ENCODE data around the gene KLHL36.
"Not testable (repeated sequence)": the region's sequence is repeated elsewhere in the genome, so short reads cannot be mapped to it uniquely, and the experiment has no call there.

KLHL36 gene

GRCh38 chr16:84690088-84690819 is 41.9 kb downstream of the KLHL36 start:
- Histone ChIP-seq H3K27ac (ENCODE audit: low read length) (no peak overlapping the region), H3K9ac (ENCODE audit: low read length) (no peak overlapping the region), H3K4me1 (ENCODE audit: control insufficient read depth, low read depth, low read length) (peaks cover under 1% of the 10 kb centered on the region), H3K9me3 (ENCODE audit: control insufficient read depth, low read depth, low read length) (no peaks in the 10 kb centered on the region), H3K27me3 (ENCODE audit: control insufficient read depth, insufficient read depth, low read length) (peaks cover 1% of the 10 kb centered on the region), H3K4me3 (ENCODE audit: low read length) (no peak overlapping the region), H3K36me3 (ENCODE audit: control insufficient read depth, low read depth, low read length) (no peaks in the 10 kb centered on the region)

- H3K27ac ChIP-seq (ENCODE audit: low read length) = no peak overlapping the region
- H3K9me3 ChIP-seq (ENCODE audit: control insufficient read depth, low read depth, low read length) = no peaks in the 10 kb centered on the region
- no peaks in the 10 kb centered on the region for H3K27me3 ChIP-seq (ENCODE audit: control insufficient read depth, insufficient read depth, low read length)
- no peaks in the 10 kb centered on the region for H3K36me3 ChIP-seq (ENCODE audit: control insufficient read depth, low read depth, low read length)
- no peak overlapping the region for H3K4me3 ChIP-seq (ENCODE audit: low read length)
- H3K4me1 ChIP-seq (ENCODE audit: control insufficient read depth, low read depth, low read length) = no peaks in the 10 kb centered on the region
- H3K9ac ChIP-seq (ENCODE audit: low read length) = no peak overlapping the region
These were observed 44.3 kb downstream of the KLHL36 start for GRCh38 chr16:84692451-84693214.

- not testable (repeated sequence) for H3K36me3 ChIP-seq (ENCODE audit: control insufficient read depth, low read depth, low read length); H3K4me1 ChIP-seq (ENCODE audit: control insufficient read depth, low read depth, low read length); H3K9me3 ChIP-seq (ENCODE audit: control insufficient read depth, low read depth, low read length); H3K27me3 ChIP-seq (ENCODE audit: control insufficient read depth, insufficient read depth, low read length); H3K4me3 ChIP-seq (ENCODE audit: low read length); H3K9ac ChIP-seq (ENCODE audit: low read length); H3K27ac ChIP-seq (ENCODE audit: low read length)
These were observed 45.6 kb downstream of the KLHL36 start for GRCh38 chr16:84693869-84694268.

- no peak overlapping the region for H3K4me3 ChIP-seq (ENCODE audit: low read length)
- H3K4me1 ChIP-seq (ENCODE audit: control insufficient read depth, low read depth, low read length) = no peaks in the 10 kb centered on the region
- H3K9ac ChIP-seq (ENCODE audit: low read length) = no peak overlapping the region
- H3K9me3 ChIP-seq (ENCODE audit: control insufficient read depth, low read depth, low read length) = no peaks in the 10 kb centered on the region
- no peaks in the 10 kb centered on the region for H3K27me3 ChIP-seq (ENCODE audit: control insufficient read depth, insufficient read depth, low read length)
- H3K36me3 ChIP-seq (ENCODE audit: control insufficient read depth, low read depth, low read length) = no peaks in the 10 kb centered on the region
- H3K27ac ChIP-seq (ENCODE audit: low read length) = no peak overlapping the region
These were observed 46.7 kb downstream of the KLHL36 start for GRCh38 chr16:84694980-84695379.

- Histone ChIP-seq H3K9me3 (ENCODE audit: control insufficient read depth, low read depth, low read length) (no peaks in the 10 kb centered on the region), H3K36me3 (ENCODE audit: control insufficient read depth, low read depth, low read length) (no peaks in the 10 kb centered on the region), H3K4me3 (ENCODE audit: low read length) (peak overlapping the region; percentile 62), H3K9ac (ENCODE audit: low read length) (peak overlapping the region; percentile 65), H3K27ac (ENCODE audit: low read length) (peak overlapping the region; percentile 55), H3K4me1 (ENCODE audit: control insufficient read depth, low read depth, low read length) (peaks cover 10% of the 10 kb centered on the region), H3K27me3 (ENCODE audit: control insufficient read depth, insufficient read depth, low read length) (no peaks in the 10 kb centered on the region)
These were observed 50.9 kb downstream of the KLHL36 start for GRCh38 chr16:84699147-84699711.

GRCh38 chr16:84699712-84700445 is 51.6 kb downstream of the KLHL36 start, which contains the start of gene USP10:
Gene USP10 (plus strand): TSS chr16:84700000. CDS start chr16:84700091, 91 bp downstream.
- Histone ChIP-seq H3K27ac (ENCODE audit: low read length) (peak within 1 kb of the TSS; percentile 55), H3K9me3 (ENCODE audit: control insufficient read depth, low read depth, low read length) (no peaks in the 10 kb centered on the region), H3K4me3 (ENCODE audit: low read length) (peak within 1 kb of the TSS; percentile 74), H3K36me3 (ENCODE audit: control insufficient read depth, low read depth, low read length) (no peaks in the 10 kb centered on the region), H3K4me1 (ENCODE audit: control insufficient read depth, low read depth, low read length) (peaks cover 13% of the 10 kb centered on the region), H3K9ac (ENCODE audit: low read length) (peak within 1 kb of the TSS; percentile 92), H3K27me3 (ENCODE audit: control insufficient read depth, insufficient read depth, low read length) (no peaks in the 10 kb centered on the region)

GRCh38 chr16:84700446-84701300 is 52.4 kb downstream of the KLHL36 start:
- Histone ChIP-seq H3K9me3 (ENCODE audit: control insufficient read depth, low read depth, low read length) (no peaks in the 10 kb centered on the region), H3K4me1 (ENCODE audit: control insufficient read depth, low read depth, low read length) (peaks cover 13% of the 10 kb centered on the region), H3K27ac (ENCODE audit: low read length) (no peak overlapping the region), H3K4me3 (ENCODE audit: low read length) (peak overlapping the region; percentile 74), H3K27me3 (ENCODE audit: control insufficient read depth, insufficient read depth, low read length) (no peaks in the 10 kb centered on the region), H3K9ac (ENCODE audit: low read length) (peak overlapping the region; percentile 92), H3K36me3 (ENCODE audit: control insufficient read depth, low read depth, low read length) (no peaks in the 10 kb centered on the region)

- H3K4me3 ChIP-seq (ENCODE audit: low read length) = no peak overlapping the region
These were observed 55.4 kb downstream of the KLHL36 start for GRCh38 chr16:84703681-84704080.

GRCh38 chr16:84704253-84704652 is 55.9 kb downstream of the KLHL36 start:
- Histone ChIP-seq H3K27ac (ENCODE audit: low read length) (no peak overlapping the region), H3K4me3 (ENCODE audit: low read length) (no peak overlapping the region), H3K4me1 (ENCODE audit: control insufficient read depth, low read depth, low read length) (peaks cover 13% of the 10 kb centered on the region), H3K36me3 (ENCODE audit: control insufficient read depth, low read depth, low read length) (no peaks in the 10 kb centered on the region), H3K9me3 (ENCODE audit: control insufficient read depth, low read depth, low read length) (no peaks in the 10 kb centered on the region), H3K27me3 (ENCODE audit: control insufficient read depth, insufficient read depth, low read length) (no peaks in the 10 kb centered on the region), H3K9ac (ENCODE audit: low read length) (no peak overlapping the region)

More at GRCh38 chr16:84703681-84704080, 55.4 kb downstream of the KLHL36 start:
- no peak overlapping the region for H3K27ac ChIP-seq (ENCODE audit: low read length)
- H3K9ac ChIP-seq (ENCODE audit: low read length) = no peak overlapping the region
- H3K9me3 ChIP-seq (ENCODE audit: control insufficient read depth, low read depth, low read length) = no peaks in the 10 kb centered on the region
- H3K4me1 ChIP-seq (ENCODE audit: control insufficient read depth, low read depth, low read length) = peaks cover 13% of the 10 kb centered on the region
- no peaks in the 10 kb centered on the region for H3K27me3 ChIP-seq (ENCODE audit: control insufficient read depth, insufficient read depth, low read length)
- H3K36me3 ChIP-seq (ENCODE audit: control insufficient read depth, low read depth, low read length) = no peaks in the 10 kb centered on the region

- no peak overlapping the region for H3K9ac ChIP-seq (ENCODE audit: low read length)
- H3K27ac ChIP-seq (ENCODE audit: low read length) = no peak overlapping the region
- no peaks in the 10 kb centered on the region for H3K9me3 ChIP-seq (ENCODE audit: control insufficient read depth, low read depth, low read length)
- H3K36me3 ChIP-seq (ENCODE audit: control insufficient read depth, low read depth, low read length) = no peaks in the 10 kb centered on the region
- H3K27me3 ChIP-seq (ENCODE audit: control insufficient read depth, insufficient read depth, low read length) = no peaks in the 10 kb centered on the region
- peaks cover 13% of the 10 kb centered on the region for H3K4me1 ChIP-seq (ENCODE audit: control insufficient read depth, low read depth, low read length)
- H3K4me3 ChIP-seq (ENCODE audit: low read length) = no peak overlapping the region
These were observed 58.5 kb downstream of the KLHL36 start for GRCh38 chr16:84706856-84707255.
